GM23248 (cell line): ENCODE data around the gene ABCB11. TPM values are rescaled to one million over a fixed set of nuclear protein-coding genes. Genes with fewer than 3 reads are reported as not detected.
A peak's percentile ranks its signal among the peaks of the same experiment; 100 is the strongest.

ENCODE experiments used
- DNase-seq: peaks from one replicate; pipeline ENCODE4 v3.0.0-alpha.2; 2015
- H2AFZ ChIP-seq: fragments of 200-600 bp; sonication (generic); 2 replicates; pipeline ENCODE4 v1.6.1; 2016; ENCODE audit warnings: antibody characterized with exemption
- H3F3A ChIP-seq: fragments of 200-600 bp; sonication (generic); 2 replicates; pipeline ENCODE4 v1.6.1; 2016; ENCODE audit warnings: mild to moderate bottlenecking, antibody characterized with exemption, mixed run types; ENCODE audit not compliant: insufficient read depth
- H3K27ac ChIP-seq: fragments of 200-600 bp; sonication (generic); 2 replicates; pipeline ENCODE4 v1.5.1; 2016; ENCODE audit warnings: mild to moderate bottlenecking
- H3K27me3 ChIP-seq: fragments of 200-600 bp; sonication (generic); replicated peaks from 2 replicates; pipeline ENCODE4 v1.6.1; 2016; ENCODE audit warnings: mild to moderate bottlenecking; ENCODE audit not compliant: insufficient read depth
- H3K36me3 ChIP-seq: fragments of 200-600 bp; sonication (generic); 2 replicates; pipeline ENCODE4 v1.6.1; 2016; ENCODE audit warnings: low read depth, mild to moderate bottlenecking
- H3K4me1 ChIP-seq: fragments of 200-600 bp; sonication (generic); 2 replicates; pipeline ENCODE4 v1.6.1; 2016; ENCODE audit warnings: mild to moderate bottlenecking; ENCODE audit not compliant: insufficient read depth
- H3K4me2 ChIP-seq: fragments of 200-600 bp; sonication (generic); one replicate; pipeline ENCODE4 v1.6.1; 2016; ENCODE audit warnings: mild to moderate bottlenecking; ENCODE audit not compliant: unreplicated experiment
- H3K4me3 ChIP-seq: fragments of 200-600 bp; sonication (generic); 2 replicates; pipeline ENCODE4 v1.5.1; 2016; ENCODE audit warnings: mild to moderate bottlenecking
- H3K79me2 ChIP-seq: fragments of 200-600 bp; sonication (generic); 2 replicates; pipeline ENCODE4 v1.6.1; 2016; ENCODE audit warnings: mild to moderate bottlenecking; ENCODE audit not compliant: insufficient read depth
- H3K9ac ChIP-seq: fragments of 200-600 bp; sonication (generic); 2 replicates; pipeline ENCODE4 v1.6.1; 2016; ENCODE audit warnings: mild to moderate bottlenecking
- H3K9me2 ChIP-seq: fragments of 200-600 bp; sonication (generic); 2 replicates; pipeline ENCODE4 v1.6.1; 2016; ENCODE audit warnings: mixed run types, mild to moderate bottlenecking, moderate library complexity; ENCODE audit not compliant: insufficient read depth
- H3K9me3 ChIP-seq: fragments of 200-600 bp; sonication (generic); one replicate; pipeline ENCODE4 v1.6.1; 2017; ENCODE audit warnings: low read depth
- H4K20me1 ChIP-seq: fragments of 200-600 bp; sonication (generic); 2 replicates; pipeline ENCODE4 v1.6.0; 2016; ENCODE audit not compliant: insufficient read depth
- EZH2 ChIP-seq: fragments of 200-600 bp; sonication (generic); IDR thresholded peaks from 2 replicates; pipeline ENCODE4 v1.6.1; 2018; ENCODE audit warnings: antibody characterized with exemption, mild to moderate bottlenecking; ENCODE audit not compliant: insufficient read depth, poor library complexity, severe bottlenecking
- EZH2phosphoT487 ChIP-seq: fragments of 200-600 bp; sonication (generic); IDR thresholded peaks from 2 replicates; pipeline ENCODE4 v1.6.1; 2018; ENCODE audit warnings: antibody characterized with exemption, moderate library complexity, mild to moderate bottlenecking, low read depth; ENCODE audit not compliant: insufficient read depth
- WGBS, 2 experiments: methylation state at CpG; one replicate each; pipeline ENCODE4 v1.1.6; 2015 to 2017; ENCODE audit warnings: low lambda C conversion rate in 2 of 2, low coverage in 1 of 2; ENCODE audit errors: missing lambda C conversion rate in 2 of 2; 5-methylcytosine and 5-hydroxymethylcytosine counted together
- in situ Hi-C: fragments of 300-500 bp; cut with MboI; formaldehyde crosslinking; loops from 2 replicates; pipeline ENCODE4 v1.15.0; 2020
- polyA plus RNA-seq: library from polyadenylated mRNA; unstranded; fragments of >200 nt; fragmentation: Nextera tagmentation; extraction: Ambion mirVana; gene quantifications from 2 replicates; pipeline ENCODE4 v1.2.1, GENCODE V29; 2016
- total RNA-seq: library from RNA; depleted of rRNA; stranded (reverse); fragments of >200 nt; shearing (Covaris generic); gene quantifications from 2 replicates; pipeline ENCODE4 v1.2.3, GENCODE V29; 2014

Gene ABCB11
- total and polyA plus RNA-seq, 2 experiments from 2014 or later: not detected

- Histone ChIP-seq H3K36me3 (no peaks in the 10 kb centered on the region), H4K20me1 (no peaks in the 10 kb centered on the region), H3K4me2 (no peak overlapping the region), H3K9me2 (no peaks in the 10 kb centered on the region), H3K79me2 (no peaks in the 10 kb centered on the region), H3K27ac (no peak overlapping the region), H3K4me3 (no peak overlapping the region), H3K9ac (no peak overlapping the region), H3K27me3 (peaks cover 36% of the 10 kb centered on the region), H3K9me3 (no peaks in the 10 kb centered on the region), H3F3A (no peaks in the 10 kb centered on the region), H2AFZ (no peak overlapping the region), H3K4me1 (no peaks in the 10 kb centered on the region)
- TF ChIP-seq EZH2 (no peak), EZH2phosphoT487 (no peak)
- 47 to 57% methylated on average over 2 of the region's 2 CpGs for WGBS, 2 experiments
- in situ Hi-C loops: loop anchor here (10.0 to 25.0 kb wide), 2 partner anchors 109 to 567 kb away; no protein-coding TSS in a partner anchor
- no peak for DNase-seq
Measured at GRCh38 chr2:168903888-168904287, 127.2 kb downstream of the ABCB11 start.

DNA sequence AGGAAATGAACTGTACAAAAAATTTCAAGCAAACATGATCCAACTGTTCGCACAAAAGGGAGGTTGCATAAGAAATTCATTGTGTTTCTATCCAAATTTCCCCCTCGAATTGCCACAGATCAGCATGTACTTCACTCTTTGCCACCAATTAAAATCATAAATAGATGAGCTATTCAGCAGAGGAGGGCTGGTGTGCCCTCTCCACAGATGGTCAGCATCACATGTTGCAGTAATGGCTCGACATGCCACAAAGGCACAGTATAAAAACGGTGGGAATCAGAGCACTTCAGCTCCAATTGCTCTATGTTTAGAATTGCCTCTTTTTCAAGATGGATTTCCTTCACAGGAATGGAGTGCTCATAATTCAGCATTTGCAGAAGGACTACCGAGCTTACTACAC lies 130.1 kb downstream of the ABCB11 start, which contains the start of gene G6PC2:
G6PC2 (plus strand) TSS at position 289 of the 400 bp plus-strand sequence; CDS start at position 330, 41 bp downstream.
- H3K9me2 ChIP-seq: no peaks in the 10 kb centered on the region
- WGBS, 2 experiments: 33 to 39% methylated on average over 5 of the region's 5 CpGs
- no peaks in the 10 kb centered on the region for H3K9me3 ChIP-seq
- H3K4me3 ChIP-seq: no peak within 1 kb of the TSS
- in situ Hi-C loops: loop anchor here (10.0 to 25.0 kb wide), 2 partner anchors 106 to 564 kb away; no protein-coding TSS in a partner anchor
- no peak within 1 kb of the TSS for H3K4me2 ChIP-seq
- peaks cover 26% of the 10 kb centered on the region for H3K27me3 ChIP-seq
- TF ChIP-seq EZH2phosphoT487 (no peak), EZH2 (no peak)
- no peak for DNase-seq
- no peaks in the 10 kb centered on the region for H3K4me1 ChIP-seq
- H3K36me3 ChIP-seq: no peaks in the 10 kb centered on the region
- no peak within 1 kb of the TSS for H3K27ac ChIP-seq
- H4K20me1 ChIP-seq: no peaks in the 10 kb centered on the region
- H3F3A ChIP-seq: no peaks in the 10 kb centered on the region
- H3K79me2 ChIP-seq: no peaks in the 10 kb centered on the region
- no peak within 1 kb of the TSS for H3K9ac ChIP-seq
- H2AFZ ChIP-seq: no peak within 1 kb of the TSS

GRCh38 chr2:168897449-168897848 lies 133.7 kb downstream of the ABCB11 start:
- Histone ChIP-seq H4K20me1 (no peaks in the 10 kb centered on the region), H3K9me3 (no peaks in the 10 kb centered on the region), H3K79me2 (no peaks in the 10 kb centered on the region), H3K4me3 (no peak overlapping the region), H3K36me3 (no peaks in the 10 kb centered on the region), H3K9ac (no peak overlapping the region), H3K4me1 (no peaks in the 10 kb centered on the region), H3F3A (no peaks in the 10 kb centered on the region), H3K27me3 (no peaks in the 10 kb centered on the region), H3K9me2 (no peaks in the 10 kb centered on the region), H3K27ac (no peak overlapping the region), H2AFZ (no peak overlapping the region), H3K4me2 (no peak overlapping the region)
- 7 to 12% methylated on average over 1 of the region's 1 CpG for WGBS, 2 experiments
- DNase-seq: no peak
- in situ Hi-C loops: no loop called here
- TF ChIP-seq EZH2 (no peak), EZH2phosphoT487 (no peak)

DNA sequence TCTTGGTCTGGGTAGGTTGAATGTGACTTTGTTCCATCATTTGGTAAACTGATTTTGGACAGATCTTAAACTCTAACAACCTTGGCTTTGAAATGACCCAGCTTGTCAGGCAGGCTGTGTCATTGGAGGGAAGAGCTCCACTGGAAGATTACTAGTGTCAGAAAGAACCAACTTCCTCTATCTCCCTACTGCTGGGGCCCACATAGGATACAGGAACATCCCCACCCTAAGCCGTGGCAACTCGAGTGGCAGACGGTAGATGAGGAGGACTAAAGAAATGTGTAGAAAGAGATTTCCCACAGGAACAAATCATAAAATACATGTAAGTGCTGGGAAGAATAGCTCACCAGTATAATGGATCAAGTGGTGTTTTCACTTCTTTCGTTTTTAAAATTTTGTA lies 134.3 kb downstream of the ABCB11 start:
- no peak overlapping the region for H3K27ac ChIP-seq
- no peak overlapping the region for H3K9ac ChIP-seq
- no peaks in the 10 kb centered on the region for H3K9me2 ChIP-seq
- TF ChIP-seq EZH2phosphoT487 (no peak), EZH2 (no peak)
- H3K79me2 ChIP-seq: no peaks in the 10 kb centered on the region
- H3K4me3 ChIP-seq: no peak overlapping the region
- H3K27me3 ChIP-seq: no peaks in the 10 kb centered on the region
- WGBS, 2 experiments: 43 to 60% methylated on average over 4 of the region's 4 CpGs
- H4K20me1 ChIP-seq: no peaks in the 10 kb centered on the region
- no peak for DNase-seq
- H3K4me2 ChIP-seq: no peak overlapping the region
- H3F3A ChIP-seq: no peaks in the 10 kb centered on the region
- no peaks in the 10 kb centered on the region for H3K4me1 ChIP-seq
- no peak overlapping the region for H2AFZ ChIP-seq
- H3K36me3 ChIP-seq: no peaks in the 10 kb centered on the region
- H3K9me3 ChIP-seq: no peaks in the 10 kb centered on the region
- in situ Hi-C loops: no loop called here

- Histone ChIP-seq H3K27me3 (no peaks in the 10 kb centered on the region), H4K20me1 (no peaks in the 10 kb centered on the region), H3K9ac (no peak overlapping the region), H3F3A (no peaks in the 10 kb centered on the region), H3K9me2 (no peaks in the 10 kb centered on the region), H3K27ac (no peak overlapping the region), H3K4me2 (no peak overlapping the region), H2AFZ (no peak overlapping the region), H3K4me1 (no peaks in the 10 kb centered on the region), H3K79me2 (no peaks in the 10 kb centered on the region), H3K36me3 (no peaks in the 10 kb centered on the region), H3K4me3 (no peak overlapping the region), H3K9me3 (no peaks in the 10 kb centered on the region)
- in situ Hi-C loops: no loop called here
- TF ChIP-seq EZH2phosphoT487 (no peak), EZH2 (no peak)
- peak; percentile 33 for DNase-seq
Measured at GRCh38 chr2:168895771-168896170, 135.4 kb downstream of the ABCB11 start.
